ENCODE data around the gene SPTBN1. TPM values are rescaled to one million over a fixed set of nuclear protein-coding genes. Genes with fewer than 3 reads are reported as not detected.

Gene SPTBN1
- total RNA-seq, 1 experiment from 2014 or later, result 326 TPM

DNA sequence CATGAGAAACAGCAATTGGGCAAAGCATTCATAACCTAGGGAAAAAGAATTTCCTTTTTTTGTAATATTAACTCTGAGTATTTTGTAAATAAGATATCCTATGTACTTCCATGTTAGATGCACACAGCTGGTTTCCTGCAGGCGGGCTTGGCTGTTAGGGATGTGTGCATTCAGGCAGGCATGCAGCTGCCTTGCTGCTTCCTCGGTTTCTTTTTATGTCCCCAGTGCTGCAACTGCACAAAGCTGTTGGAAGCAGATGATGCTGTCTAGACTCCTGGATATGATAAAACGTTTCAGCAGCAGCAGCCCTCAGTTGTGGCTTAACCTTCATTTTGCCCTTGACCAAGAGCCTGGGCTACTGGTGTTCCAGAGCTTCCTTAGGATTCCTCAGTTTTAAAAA, 177.9 kb downstream of the SPTBN1 start:
- DNase-seq (ENCODE audit: low read depth, low spot score), result no peak
- in situ Hi-C loops (cut with HindIII; ENCODE audit: low pct_unique_long_range_greater_than_20kb, low sequenced_read_pairs), result no loop called here

DNA sequence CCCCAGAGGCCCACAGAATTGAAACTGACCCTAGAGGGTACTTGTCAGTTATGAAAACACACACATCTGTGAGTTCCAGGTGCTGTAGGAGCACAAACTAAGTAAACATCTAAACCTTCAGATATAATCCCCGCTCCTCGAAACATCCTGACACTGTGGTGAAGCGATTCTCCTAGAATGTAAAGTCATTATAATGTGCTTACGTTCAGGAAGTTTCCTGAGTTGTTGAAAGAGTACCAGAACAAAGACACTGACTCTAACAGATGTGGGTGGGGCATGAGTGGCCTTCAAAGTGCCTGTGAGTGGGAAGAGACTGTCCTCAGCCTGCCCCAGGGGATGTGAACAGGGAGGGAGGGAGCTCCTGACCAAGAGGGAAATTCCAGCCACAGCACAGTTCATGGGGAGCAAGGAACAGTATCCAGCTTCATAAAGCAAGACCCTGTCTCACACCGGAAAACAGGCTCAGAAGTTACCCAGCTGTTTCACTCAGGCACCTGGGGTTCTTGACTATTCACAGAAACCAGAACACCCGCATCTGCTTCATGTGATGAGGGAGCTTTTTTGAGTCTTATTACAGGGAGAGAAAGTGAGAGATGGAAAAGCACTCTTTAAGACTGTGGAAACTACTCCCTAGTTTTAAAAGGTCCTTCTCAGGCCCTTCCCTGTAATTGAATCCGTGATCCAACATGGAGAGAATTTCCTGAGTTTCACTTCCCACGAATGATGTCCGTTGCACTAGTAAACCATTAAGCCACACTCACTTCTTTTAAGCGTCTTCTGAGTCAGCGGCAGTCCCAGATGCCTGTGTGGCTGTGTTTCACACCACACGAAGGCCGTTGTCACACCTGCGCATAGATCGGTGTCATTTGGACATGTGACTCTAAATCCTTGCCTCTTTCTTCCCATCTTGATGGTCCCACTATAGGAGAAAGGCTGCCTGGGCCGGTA, 178.7 kb downstream of the SPTBN1 start:
- in situ Hi-C loops (cut with HindIII; ENCODE audit: low pct_unique_long_range_greater_than_20kb, low sequenced_read_pairs), result no loop called here
- peak; percentile 94 for DNase-seq (ENCODE audit: low read depth, low spot score)

DNA sequence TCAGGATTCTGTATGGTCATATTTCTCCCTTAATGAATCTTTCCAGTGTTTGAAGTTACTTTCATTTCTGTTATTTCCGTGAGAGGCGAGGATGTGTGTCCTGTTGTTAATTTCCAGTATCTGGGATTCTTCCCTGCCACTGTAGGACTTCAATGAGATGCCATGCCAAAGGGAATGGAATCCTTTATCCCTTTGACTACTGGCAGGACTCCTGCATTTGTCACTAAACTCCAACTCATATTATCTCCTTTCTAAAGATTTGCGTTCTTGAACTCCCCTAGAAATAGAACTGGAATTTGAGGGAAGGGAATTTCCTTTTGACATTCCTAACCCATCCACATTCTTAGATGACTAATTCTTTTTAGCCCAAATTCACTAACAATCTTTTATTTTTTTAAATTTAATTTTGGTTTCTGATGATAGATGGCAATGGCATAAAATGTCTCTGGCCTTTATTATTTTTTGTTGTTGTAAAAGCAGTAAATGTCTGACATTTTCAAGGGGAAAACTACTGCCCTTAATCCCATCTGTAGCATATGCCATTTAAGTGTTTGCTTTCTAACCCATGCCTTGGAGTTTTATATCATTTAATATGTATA, 179.5 kb downstream of the SPTBN1 start:
- DNase-seq (ENCODE audit: low read depth, low spot score), result no peak
- in situ Hi-C loops (cut with HindIII; ENCODE audit: low pct_unique_long_range_greater_than_20kb, low sequenced_read_pairs), result no loop called here

DNA sequence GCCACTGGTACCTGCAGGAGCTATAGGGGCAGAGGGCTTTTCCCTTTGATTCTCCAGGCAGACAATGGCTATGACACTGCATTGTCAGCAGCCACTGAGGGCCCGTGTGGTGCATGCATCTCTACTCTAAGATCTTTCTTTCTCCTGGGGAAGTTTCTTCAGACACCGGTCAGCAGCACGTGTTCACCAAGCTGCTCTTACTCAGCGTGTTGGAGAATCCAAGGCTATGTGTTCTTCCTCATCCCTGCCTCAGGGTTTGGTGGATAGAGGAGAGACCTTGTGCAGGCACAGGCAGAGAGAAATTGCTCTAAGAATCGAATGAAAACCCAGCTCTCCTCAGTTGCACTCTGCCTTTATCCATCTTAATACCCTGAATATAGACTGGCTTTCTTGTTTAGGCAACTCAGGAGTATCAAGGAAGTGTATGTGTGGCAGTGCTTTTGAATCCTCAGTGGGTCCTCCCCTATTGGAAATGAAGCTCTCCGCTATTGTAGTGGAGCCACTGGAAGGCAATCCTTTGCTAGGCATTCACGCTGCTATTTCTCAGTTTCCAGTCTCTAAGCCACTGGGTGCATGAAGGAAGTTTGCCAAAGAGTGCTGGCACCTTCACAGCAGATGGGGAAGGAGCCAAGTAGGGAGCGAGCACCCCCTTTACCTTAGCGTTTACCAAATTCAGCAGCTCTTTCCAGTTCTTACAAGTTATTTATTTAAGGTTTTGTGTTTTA, 180.4 kb downstream of the SPTBN1 start:
- DNase-seq (ENCODE audit: low read depth, low spot score), result peak; percentile 65
- in situ Hi-C loops (cut with HindIII; ENCODE audit: low pct_unique_long_range_greater_than_20kb, low sequenced_read_pairs), result no loop called here

DNA sequence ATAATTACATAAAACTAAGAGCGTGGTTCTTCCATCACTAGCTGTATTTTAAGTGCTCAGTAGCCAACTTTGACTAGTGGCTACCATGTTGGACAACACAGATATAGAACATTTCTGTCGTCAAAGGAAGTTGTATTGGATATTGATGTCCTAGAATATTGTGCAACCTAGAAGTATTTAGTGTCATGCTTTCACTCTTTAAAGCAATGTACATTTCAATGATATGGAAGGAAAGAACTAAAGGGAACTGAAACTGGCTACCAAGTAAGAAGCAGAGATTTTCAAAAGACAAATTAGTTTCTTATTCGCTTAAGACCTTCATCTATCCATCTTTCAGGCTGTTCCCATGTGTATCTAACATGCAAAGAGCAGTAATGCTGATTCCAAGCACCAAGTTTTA, 182.0 kb downstream of the SPTBN1 start:
- DNase-seq (ENCODE audit: low read depth, low spot score), result no peak
- in situ Hi-C loops (cut with HindIII; ENCODE audit: low pct_unique_long_range_greater_than_20kb, low sequenced_read_pairs), result no loop called here

DNA sequence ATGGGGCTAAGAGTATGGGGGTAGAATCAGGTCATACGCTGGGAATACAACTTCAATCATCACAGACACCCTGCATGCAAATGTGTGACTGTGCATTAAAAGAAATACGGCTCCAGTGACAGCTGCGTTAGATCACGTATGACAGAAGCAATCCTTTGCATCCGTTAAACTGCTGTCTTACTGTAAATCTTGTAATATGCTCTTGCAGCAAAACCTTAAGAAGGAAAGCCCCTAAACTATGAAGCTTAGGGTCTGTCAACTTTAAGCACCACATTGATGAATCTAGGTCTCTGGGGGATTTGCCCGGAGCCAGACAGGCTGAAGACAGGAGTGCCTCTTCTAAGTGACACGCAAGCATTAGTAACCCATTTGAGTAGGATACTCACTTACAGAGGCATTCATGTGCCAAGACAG, 182.7 kb downstream of the SPTBN1 start:
- in situ Hi-C loops (cut with HindIII; ENCODE audit: low pct_unique_long_range_greater_than_20kb, low sequenced_read_pairs), result no loop called here
- no peak for DNase-seq (ENCODE audit: low read depth, low spot score)

DNA sequence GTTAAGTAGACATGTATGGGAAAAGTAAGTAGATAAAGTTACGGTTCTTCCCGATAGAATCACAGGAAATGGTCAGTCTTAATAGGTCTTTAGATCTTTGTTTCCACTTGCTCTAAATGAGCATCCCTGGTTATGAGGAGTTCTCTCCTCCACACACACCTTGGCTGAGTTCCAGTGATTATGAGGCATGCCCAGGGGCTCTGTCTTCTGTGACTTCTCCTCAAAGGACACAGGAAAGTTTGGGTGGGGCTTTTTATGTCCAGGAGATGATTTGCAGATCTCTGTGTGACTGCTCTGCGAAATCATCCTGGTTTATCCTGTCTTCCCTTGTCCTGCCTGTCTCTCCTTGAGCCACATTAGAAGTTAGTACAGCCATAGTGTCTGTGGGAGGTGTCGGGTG, 183.5 kb downstream of the SPTBN1 start:
- no peak for DNase-seq (ENCODE audit: low read depth, low spot score)
- in situ Hi-C loops (cut with HindIII; ENCODE audit: low pct_unique_long_range_greater_than_20kb, low sequenced_read_pairs), result no loop called here

DNA sequence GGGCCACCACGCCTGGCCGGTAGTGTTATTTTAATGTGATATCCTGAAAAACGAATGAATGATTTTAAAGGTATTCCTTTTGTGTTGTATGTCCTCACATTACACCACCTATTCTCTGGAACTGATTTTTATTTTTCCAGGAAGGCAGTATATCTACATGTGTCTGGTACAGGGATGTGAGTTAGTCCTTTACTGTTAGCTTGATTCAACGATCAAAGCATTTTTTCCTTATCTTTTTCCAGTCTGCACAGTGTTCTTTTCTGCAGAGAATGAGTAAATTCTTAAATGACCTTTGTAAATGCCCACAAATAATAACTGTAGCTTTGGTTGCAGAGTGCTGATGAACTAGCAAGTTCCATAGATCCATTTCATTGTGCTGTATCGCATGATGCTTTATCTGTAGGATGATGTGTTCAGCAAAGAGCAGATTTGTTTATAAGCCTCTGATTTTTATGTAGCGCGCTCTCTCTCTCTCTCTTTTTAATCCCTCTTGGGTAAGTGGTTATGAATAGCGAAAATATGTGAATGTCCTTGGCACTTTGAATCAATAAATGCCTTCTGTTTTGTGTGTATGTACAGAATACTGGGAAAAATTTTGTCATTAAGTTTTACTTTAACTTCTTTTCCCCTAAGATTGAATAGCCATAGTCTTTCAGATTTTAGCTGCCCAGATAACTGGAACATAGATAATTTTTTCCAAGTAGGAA, 184.9 kb downstream of the SPTBN1 start:
- DNase-seq (ENCODE audit: low read depth, low spot score), result no peak

DNA sequence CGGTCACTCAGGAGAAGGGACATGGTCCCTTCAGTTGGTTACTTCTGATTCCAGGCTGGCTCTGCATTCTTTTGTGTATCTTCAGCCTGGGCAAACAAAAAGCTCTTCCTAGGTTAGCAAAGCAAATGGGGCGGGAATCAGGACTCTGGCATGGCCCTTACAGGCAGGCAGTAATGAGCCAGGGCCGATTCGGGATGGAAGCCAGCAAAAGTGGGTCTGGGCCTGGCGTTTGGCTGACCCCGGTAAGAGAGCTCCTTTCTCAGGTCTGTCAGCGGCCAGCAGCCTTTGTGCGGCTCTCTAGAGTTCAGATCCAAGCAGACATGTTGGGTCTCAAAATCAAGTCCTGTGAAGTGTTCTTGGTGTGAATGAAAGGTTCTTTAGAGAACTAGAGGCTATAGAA, 185.9 kb downstream of the SPTBN1 start:
- in situ Hi-C loops (cut with HindIII; ENCODE audit: low pct_unique_long_range_greater_than_20kb, low sequenced_read_pairs), result no loop called here
- DNase-seq (ENCODE audit: low read depth, low spot score), result no peak

More for the DNA sequence above, 184.9 kb downstream of the SPTBN1 start:
- in situ Hi-C loops (cut with HindIII; ENCODE audit: low pct_unique_long_range_greater_than_20kb, low sequenced_read_pairs), result no loop called here

DNA sequence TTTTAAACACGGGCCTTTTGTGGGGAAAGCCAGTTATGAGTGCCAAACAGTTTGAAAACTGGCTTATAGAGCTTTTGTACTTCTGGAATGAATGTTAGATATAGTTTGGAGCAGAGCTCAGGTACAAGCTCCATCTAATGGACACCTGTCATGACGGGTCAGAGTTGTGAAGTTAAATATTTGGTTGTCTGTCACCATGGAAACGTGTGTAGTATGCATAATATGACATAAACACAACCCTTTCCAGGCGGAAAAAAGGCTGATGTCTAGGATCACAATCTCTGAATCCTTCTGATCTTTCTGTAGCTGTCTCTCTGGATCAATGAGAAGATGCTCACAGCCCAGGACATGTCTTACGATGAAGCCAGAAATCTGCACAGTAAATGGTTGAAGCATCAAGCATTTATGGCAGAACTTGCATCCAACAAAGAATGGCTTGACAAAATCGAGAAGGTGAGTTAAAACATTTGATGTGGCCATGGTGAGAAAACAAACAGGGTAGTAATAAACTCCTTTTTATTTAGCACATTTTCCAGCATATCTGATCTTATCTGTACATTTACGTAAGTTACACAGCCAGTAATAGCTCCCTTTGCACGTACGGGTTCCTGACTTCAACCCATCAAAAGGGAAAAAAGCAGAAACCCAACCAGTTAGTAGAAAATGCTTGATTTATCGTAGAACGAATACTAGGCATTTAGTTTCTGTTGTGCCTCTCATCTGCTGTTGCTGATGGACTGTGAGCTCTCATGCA, 186.7 kb downstream of the SPTBN1 start:
- in situ Hi-C loops (cut with HindIII; ENCODE audit: low pct_unique_long_range_greater_than_20kb, low sequenced_read_pairs), result no loop called here
- DNase-seq (ENCODE audit: low read depth, low spot score), result no peak

DNA sequence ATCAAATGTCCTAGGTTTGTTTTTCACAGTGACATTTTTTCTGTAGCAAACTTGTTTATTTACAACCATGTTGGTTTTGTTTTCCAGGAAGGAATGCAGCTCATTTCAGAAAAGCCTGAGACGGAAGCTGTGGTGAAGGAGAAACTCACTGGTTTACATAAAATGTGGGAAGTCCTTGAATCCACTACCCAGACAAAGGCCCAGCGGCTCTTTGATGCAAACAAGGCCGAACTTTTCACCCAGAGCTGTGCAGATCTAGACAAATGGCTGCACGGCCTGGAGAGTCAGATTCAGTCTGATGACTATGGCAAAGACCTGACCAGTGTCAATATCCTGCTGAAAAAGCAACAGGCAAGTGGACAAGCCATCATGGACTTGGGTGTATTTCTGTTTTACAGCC, 188.1 kb downstream of the SPTBN1 start:
- in situ Hi-C loops (cut with HindIII; ENCODE audit: low pct_unique_long_range_greater_than_20kb, low sequenced_read_pairs), result no loop called here
- DNase-seq (ENCODE audit: low read depth, low spot score), result no peak

DNA sequence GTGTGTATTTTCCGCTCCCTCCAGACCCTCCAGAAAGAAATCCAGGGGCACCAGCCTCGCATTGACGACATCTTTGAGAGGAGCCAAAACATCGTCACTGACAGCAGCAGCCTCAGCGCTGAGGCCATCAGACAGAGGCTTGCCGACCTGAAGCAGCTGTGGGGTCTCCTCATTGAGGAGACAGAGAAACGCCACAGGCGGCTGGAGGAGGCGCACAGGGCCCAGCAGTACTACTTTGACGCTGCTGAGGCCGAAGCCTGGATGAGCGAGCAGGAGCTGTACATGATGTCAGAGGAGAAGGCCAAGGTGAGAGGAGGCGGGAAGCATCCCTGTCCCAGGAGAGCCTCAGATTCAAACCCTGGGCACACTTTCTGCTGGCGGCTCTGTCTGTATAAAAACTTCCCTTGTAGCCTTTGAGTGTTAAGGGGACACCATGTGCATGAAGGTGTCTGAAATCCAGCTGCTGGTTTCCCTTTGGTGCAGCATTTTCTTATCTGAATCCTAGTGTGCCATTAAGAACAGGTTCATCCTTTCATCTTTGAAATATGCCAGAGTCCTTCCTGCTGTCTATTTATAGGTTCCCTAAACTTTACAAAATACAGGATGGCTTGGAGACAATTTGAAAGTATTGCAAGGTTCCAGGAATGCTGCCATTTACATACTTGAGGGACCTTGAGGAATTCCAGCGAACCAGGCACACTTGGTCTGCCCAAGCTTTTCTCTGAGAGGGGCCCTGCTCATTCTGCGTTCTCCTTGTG, 190.2 kb downstream of the SPTBN1 start:
- in situ Hi-C loops (cut with HindIII; ENCODE audit: low pct_unique_long_range_greater_than_20kb, low sequenced_read_pairs), result no loop called here
- no peak for DNase-seq (ENCODE audit: low read depth, low spot score)

DNA sequence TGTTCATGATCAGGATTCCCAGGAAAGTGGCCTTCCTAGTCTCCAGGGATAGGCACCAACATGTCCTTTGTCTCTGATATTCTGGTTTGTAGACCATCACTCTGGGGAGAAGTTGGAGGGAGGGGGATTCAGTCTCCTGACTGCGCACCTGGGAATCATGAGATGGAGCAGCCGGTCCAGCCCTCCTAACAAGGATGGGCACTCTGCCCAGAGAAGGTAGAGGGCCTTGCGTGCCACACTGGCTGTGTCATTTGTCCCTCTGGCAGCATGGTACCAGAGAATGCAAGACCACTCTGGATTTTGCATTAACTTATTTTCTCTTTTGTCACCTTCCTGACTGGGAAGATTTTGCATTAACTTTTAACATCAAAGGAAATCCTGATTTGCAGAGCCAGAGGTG, 192.1 kb downstream of the SPTBN1 start:
- in situ Hi-C loops (cut with HindIII; ENCODE audit: low pct_unique_long_range_greater_than_20kb, low sequenced_read_pairs), result no loop called here
- no peak for DNase-seq (ENCODE audit: low read depth, low spot score)

DNA sequence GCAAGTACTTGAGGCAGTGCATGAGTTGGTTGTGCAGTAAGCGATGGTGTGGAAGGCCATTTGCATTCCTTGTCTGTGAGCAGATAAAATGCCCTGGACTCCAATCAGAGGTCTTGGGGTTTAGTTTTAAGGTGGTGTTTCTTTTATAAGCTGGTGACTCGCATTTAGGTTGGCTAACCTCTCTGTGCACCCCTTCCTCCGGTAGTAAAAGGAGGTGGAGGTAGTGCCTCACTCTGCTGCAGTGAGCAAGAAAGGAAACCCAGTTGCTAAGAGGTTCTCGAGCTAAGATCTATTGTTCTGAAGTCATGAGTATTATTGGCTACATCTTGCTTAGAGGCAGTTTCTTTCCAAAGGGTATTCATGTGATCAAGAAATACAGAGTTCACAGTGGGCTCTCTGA, 193.1 kb downstream of the SPTBN1 start:
- no peak for DNase-seq (ENCODE audit: low read depth, low spot score)
- in situ Hi-C loops (cut with HindIII; ENCODE audit: low pct_unique_long_range_greater_than_20kb, low sequenced_read_pairs), result no loop called here

DNA sequence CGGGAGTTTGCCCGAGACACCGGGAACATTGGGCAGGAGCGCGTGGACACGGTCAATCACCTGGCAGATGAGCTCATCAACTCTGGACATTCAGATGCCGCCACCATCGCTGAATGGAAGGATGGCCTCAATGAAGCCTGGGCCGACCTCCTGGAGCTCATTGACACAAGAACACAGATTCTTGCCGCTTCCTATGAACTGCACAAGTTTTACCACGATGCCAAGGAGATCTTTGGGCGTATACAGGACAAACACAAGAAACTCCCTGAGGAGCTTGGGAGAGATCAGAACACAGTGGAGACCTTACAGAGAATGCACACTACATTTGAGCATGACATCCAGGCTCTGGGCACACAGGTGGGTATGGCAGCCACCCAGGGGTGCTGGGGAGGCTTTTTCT, 193.5 kb downstream of the SPTBN1 start:
- in situ Hi-C loops (cut with HindIII; ENCODE audit: low pct_unique_long_range_greater_than_20kb, low sequenced_read_pairs), result no loop called here
- no peak for DNase-seq (ENCODE audit: low read depth, low spot score)

DNA sequence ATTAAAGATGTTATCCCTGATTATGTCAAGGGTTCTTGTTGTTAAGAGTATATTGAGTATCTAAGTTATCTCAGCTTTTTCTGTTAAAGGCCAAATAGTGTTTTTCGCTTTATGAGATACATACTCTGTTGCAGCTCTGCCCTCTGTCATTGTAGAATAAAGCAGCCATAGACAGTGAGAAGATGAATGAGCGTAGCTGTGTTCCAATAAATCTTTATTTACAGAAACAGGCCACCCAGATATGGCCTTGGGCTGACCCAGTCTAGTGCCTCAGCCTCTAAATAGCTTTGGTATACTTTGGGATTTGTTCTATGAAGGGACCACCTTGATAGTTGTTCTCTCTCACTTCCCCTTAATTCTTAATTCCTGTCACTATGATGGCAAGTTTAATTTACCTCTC, 194.5 kb downstream of the SPTBN1 start:
- no peak for DNase-seq (ENCODE audit: low read depth, low spot score)
- in situ Hi-C loops (cut with HindIII; ENCODE audit: low pct_unique_long_range_greater_than_20kb, low sequenced_read_pairs), result no loop called here

DNA sequence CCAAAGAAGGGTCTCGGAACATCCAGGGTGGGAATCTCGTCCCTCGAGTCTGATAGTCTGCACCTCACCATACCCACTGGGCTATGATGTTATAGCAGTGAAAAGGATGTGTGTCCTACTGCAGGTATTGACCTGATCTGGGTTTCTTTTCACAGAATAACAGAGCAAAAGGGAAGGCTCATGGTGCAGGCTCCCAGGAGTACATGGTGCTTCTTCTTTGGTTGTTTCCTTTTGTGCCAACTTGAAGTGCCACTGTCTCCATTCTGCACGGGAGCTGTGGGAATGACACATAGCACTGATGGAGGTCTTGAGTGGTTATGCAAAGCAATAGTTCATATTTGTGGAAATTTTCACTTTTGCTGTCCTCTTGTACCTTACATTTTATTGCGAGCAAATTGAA, 195.2 kb downstream of the SPTBN1 start:
- in situ Hi-C loops (cut with HindIII; ENCODE audit: low pct_unique_long_range_greater_than_20kb, low sequenced_read_pairs), result no loop called here

More for the DNA sequence above, 195.2 kb downstream of the SPTBN1 start:
- DNase-seq (ENCODE audit: low read depth, low spot score), result no peak

Measured in SK-MEL-5 (cell line).